AG04450 (cell line): ENCODE measurements around the gene GMIP. TPM values are rescaled to one million over a fixed set of nuclear protein-coding genes. Genes with fewer than 3 reads are reported as not detected.
"Not testable (repeated sequence)": the region's sequence is repeated elsewhere in the genome, so short reads cannot be mapped to it uniquely, and the experiment has no call there.

Experiments used
- CTCF ChIA-PET: fragments of 300-600, 350-600 bp; formaldehyde crosslinking; extraction: SDS; loops from one replicate; lab custom pipeline; 2022; ENCODE audit warnings: antibody characterized with exemption, inconsistent platforms; lab: Charles Lee
- POLR2A ChIA-PET: fragments of 350-600 bp; formaldehyde crosslinking; extraction: SDS; loops from one replicate; lab custom pipeline; 2021; ENCODE audit warnings: antibody characterized with exemption, inconsistent platforms; lab: Yijun Ruan, JAX
- DNase-seq: peaks from one replicate; pipeline ENCODE4 v3.0.0-alpha.2; 2011; ENCODE audit warnings: low read depth, low spot score
- H3K27ac ChIP-seq: one replicate; pipeline ENCODE4 v1.5.1; 2012; ENCODE audit warnings: low read depth, low read length, control low read depth
- H3K27me3 ChIP-seq: one replicate; pipeline ENCODE4 v1.6.0; 2012; ENCODE audit warnings: low read length; ENCODE audit not compliant: control insufficient read depth, insufficient read depth
- H3K4me3 ChIP-seq: 2 replicates; pipeline ENCODE4 v1.5.1; 2011; ENCODE audit warnings: mild to moderate bottlenecking, low read depth, low read length, control low read depth
- H3K9me3 ChIP-seq: 2 replicates; pipeline ENCODE4 v1.5.1; 2012; ENCODE audit warnings: low read length; ENCODE audit not compliant: control insufficient read depth, insufficient read depth
- polyA minus RNA-seq: library from RNA; depleted of rRNA, polyadenylated mRNA; stranded (reverse); fragments of >200 nt; gene quantifications from 2 replicates; pipeline ENCODE4 v1.2.3, GENCODE V29; 2011; rRNA and poly(A)+ RNA removed
- polyA plus RNA-seq: library from polyadenylated mRNA; depleted of rRNA; stranded (reverse); fragments of >200 nt; gene quantifications from 2 replicates; pipeline ENCODE4 v1.2.3, GENCODE V29; 2011; rRNA removed
- TF ChIP-seq, protein P1 (sequence below): IDR thresholded peaks from 2 replicates; pipeline ENCODE4 v1.5.1; 2011; ENCODE audit warnings: low read depth, low read length, control low read depth, inconsistent platforms

GMIP gene
- polyA plus RNA-seq (3.1 and 3.8 TPM in 2 replicates), polyA minus RNA-seq (4.7 and 4.9 TPM in 2 replicates)

DNA sequence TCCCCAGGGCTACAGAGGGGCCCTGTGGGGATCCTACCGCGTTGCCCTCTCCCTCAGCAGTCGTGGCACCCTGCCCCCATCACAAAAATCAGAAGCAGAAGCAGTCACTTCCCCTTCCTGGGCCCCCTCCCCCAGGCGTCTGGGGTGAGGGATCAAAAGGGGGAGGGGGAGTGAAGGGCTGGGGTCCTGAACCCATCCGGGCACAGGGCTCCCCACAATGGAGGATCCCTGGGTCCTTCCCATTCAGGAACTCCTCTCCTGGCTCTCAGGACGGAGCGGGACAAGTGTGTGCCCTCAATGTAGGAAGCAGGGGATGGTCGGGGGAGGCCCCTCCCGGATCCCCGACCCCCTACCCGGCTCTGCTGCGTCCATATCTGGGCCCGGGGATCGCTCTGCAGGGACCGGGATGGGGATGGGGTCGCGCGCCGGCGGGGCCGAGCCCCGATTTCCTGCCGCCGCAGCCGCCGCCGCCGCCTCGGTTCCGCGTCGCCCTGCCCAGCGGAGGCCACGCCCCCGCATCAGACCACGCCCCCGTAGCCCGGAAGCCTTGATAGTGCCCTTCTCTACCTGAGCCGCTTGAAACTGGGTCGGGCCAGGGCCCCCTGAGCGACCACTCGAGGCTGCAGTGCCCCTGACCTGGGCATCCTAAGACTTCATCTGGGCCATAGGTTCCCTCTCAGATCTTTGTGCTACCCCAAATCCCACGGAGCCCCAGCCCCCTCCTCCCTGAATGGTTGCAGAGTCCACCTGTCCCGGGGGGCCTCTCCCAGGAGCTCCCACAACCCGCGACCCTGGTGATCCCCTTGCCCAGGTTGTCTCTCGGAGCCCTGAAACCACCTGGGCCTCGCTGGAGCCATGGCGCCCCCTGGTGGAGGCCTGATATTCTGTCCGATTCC, at the start of gene GMIP:
Gene GMIP (minus strand): TSS at position 500 of the 896 bp plus-strand sequence. CDS start 128 bp downstream, at position 372.
- TF ChIP-seq, protein P1, sequence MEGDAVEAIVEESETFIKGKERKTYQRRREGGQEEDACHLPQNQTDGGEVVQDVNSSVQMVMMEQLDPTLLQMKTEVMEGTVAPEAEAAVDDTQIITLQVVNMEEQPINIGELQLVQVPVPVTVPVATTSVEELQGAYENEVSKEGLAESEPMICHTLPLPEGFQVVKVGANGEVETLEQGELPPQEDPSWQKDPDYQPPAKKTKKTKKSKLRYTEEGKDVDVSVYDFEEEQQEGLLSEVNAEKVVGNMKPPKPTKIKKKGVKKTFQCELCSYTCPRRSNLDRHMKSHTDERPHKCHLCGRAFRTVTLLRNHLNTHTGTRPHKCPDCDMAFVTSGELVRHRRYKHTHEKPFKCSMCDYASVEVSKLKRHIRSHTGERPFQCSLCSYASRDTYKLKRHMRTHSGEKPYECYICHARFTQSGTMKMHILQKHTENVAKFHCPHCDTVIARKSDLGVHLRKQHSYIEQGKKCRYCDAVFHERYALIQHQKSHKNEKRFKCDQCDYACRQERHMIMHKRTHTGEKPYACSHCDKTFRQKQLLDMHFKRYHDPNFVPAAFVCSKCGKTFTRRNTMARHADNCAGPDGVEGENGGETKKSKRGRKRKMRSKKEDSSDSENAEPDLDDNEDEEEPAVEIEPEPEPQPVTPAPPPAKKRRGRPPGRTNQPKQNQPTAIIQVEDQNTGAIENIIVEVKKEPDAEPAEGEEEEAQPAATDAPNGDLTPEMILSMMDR: peak; percentile 88
- H3K4me3 ChIP-seq: peak within 1 kb of the TSS; percentile 88
- no peaks in the 10 kb centered on the region for H3K9me3 ChIP-seq
- POLR2A ChIA-PET: no interaction called here
- CTCF ChIA-PET: interaction anchor here (0.6 to 3.1 kb wide), 15 partner anchors 9 to 113 kb away, joined by 3 to 94 read pairs (median 5); partner anchors contain the start of genes CILP2 and YJEFN3
- H3K27me3 ChIP-seq: no peaks in the 10 kb centered on the region
- peak within 1 kb of the TSS; percentile 21 for H3K27ac ChIP-seq
- DNase-seq: no peak

DNA sequence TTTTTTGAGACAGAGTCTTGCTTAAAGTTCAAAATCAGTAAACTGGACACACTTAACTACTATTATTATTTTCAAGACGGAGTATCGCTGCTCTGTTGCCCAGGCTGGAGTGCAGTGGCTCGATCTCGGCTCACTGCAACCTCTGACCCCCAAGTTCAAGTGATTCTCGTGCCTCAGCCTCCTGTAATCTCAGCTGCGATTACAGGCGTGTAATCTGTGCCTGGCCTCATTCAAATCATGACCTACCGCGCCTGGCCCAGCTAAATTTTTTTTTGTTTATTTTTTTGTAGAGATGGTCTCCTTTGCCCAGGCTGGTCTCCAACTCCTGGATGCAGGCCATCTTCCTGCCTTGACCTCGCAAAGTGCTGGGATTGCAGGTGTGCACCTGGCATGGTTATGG, 48.2 kb upstream of the GMIP start:
- ChIA-PET CTCF (no interaction called here), POLR2A (no interaction called here)
- TF ChIP-seq, protein P1: no peak
- DNase-seq: no peak
- Histone ChIP-seq H3K9me3 (peaks cover 43% of the 10 kb centered on the region), H3K27ac (no peak overlapping the region), H3K27me3 (no peaks in the 10 kb centered on the region), H3K4me3 (no peak overlapping the region)

DNA sequence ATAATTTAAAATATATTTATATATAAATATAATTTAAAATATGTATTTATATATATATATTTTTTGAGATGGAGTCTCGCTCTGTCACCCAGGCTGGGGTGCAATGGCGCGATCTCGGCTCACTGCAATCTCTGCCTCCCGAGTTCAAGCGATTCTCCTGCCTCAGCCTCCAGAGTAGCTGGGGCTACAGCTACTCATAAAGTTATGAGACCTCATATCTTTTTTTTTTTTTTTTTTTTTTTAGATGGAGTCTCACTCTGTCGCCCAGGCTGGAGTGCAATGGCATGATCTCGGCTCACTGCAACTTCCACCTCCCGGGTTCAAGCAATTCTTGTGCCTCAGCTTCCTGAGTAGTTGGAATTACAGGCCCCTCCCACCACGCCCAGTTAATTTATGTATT, 45.6 kb upstream of the GMIP start:
- POLR2A ChIA-PET, CTCF ChIA-PET: not testable (repeated sequence)

DNA sequence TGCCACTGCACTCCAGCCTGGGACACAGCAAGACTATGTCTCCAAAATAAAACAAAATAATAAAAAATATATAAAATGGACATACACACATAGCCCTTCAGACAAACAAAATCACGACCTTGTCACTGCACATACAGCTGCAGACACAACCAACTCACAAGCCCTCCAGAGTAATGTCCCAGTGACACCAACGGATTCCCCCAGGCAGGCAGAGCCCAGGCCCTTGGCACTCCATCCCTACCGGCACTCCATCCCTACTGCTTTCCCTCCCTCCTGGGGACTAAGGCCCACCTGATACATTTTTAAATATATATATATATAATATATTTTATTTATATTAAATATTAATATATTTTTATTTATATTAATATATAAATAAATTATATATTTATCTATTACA, 43.6 kb upstream of the GMIP start:
- TF ChIP-seq, protein P1: no peak
- H3K27ac ChIP-seq: no peak overlapping the region
- CTCF ChIA-PET: no interaction called here
- H3K27me3 ChIP-seq: no peaks in the 10 kb centered on the region
- POLR2A ChIA-PET: no interaction called here
- no peak overlapping the region for H3K4me3 ChIP-seq
- H3K9me3 ChIP-seq: peaks cover 59% of the 10 kb centered on the region
- DNase-seq: no peak

More for the DNA sequence above, 45.6 kb upstream of the GMIP start:
- not testable (repeated sequence) for H3K4me3 ChIP-seq, DNase-seq, H3K27ac ChIP-seq, H3K27me3 ChIP-seq
- peaks cover 47% of the 10 kb centered on the region for H3K9me3 ChIP-seq

DNA sequence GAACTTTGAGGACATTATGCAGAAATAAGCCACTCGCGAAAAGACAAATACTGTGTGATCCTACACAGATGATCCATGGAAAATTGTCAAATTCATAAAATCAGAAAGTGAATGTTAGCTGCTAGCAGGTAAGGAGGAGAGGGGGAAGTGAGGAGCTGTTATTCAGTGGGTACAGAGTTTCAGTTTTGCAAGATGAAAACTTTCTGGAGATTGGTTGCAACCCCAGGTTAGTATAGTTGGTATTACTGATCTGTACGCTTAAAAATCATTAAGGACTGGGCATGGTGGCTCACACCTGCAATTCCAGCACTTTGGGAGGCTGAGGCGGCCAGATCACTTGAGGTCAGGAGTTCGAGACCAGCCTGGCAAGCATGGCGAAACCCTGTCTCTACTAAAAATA, 43.1 kb upstream of the GMIP start:
- Histone ChIP-seq H3K9me3 (peaks cover 61% of the 10 kb centered on the region), H3K4me3 (no peak overlapping the region), H3K27ac (no peak overlapping the region), H3K27me3 (no peaks in the 10 kb centered on the region)
- TF ChIP-seq, protein P1: no peak
- ChIA-PET POLR2A (no interaction called here), CTCF (no interaction called here)
- no peak for DNase-seq

GRCh38 chr19:19686119-19686518, 42.7 kb upstream of the GMIP start:
- H3K27me3 ChIP-seq, DNase-seq, CTCF ChIA-PET, H3K4me3 ChIP-seq, H3K27ac ChIP-seq: not testable (repeated sequence)
- POLR2A ChIA-PET: interaction anchor here (0.6 kb wide), 1 partner anchor 18 kb away, joined by 3 read pairs; no protein-coding TSS in a partner anchor
- H3K9me3 ChIP-seq: peaks cover 60% of the 10 kb centered on the region
